Endothelial cell of umbilical vein (primary cell): ENCODE results near the gene BMPER. TPM values are rescaled to one million over a fixed set of nuclear protein-coding genes. Genes with fewer than 3 reads are reported as not detected.

Experiments
- BruUV-seq: library from RNA; stranded (reverse); fragments of 400-500 nt; replicated peaks from 2 replicates; lab custom pipeline; 2021; lab: Mats Ljungman, UMichigan
- CTCF ChIA-PET: fragments of 300-600, 350-600 bp; sonication (Branson Sonifier 250); formaldehyde crosslinking; loops from one replicate; lab custom pipeline; 2021; ENCODE audit warnings: antibody characterized with exemption, inconsistent platforms; lab: Charles Lee
- POLR2A ChIA-PET: fragments of 300-600, 350-600 bp; sonication (Branson Sonifier 250); formaldehyde crosslinking; loops from one replicate; lab custom pipeline; 2021; ENCODE audit warnings: antibody characterized with exemption, inconsistent platforms; lab: Charles Lee
- DNase-seq: peaks from one replicate; pipeline ENCODE4 v3.0.0-alpha.2; 2011; ENCODE audit warnings: low read depth, low spot score
- FAIRE-seq: peaks from 2 replicates; lab custom pipeline; 2011; peaks lifted over from hg19 to GRCh38; lab: Jason Lieb, UNC
- H2AFZ ChIP-seq: 2 replicates; pipeline ENCODE4 v1.6.0; 2012; ENCODE audit warnings: low read depth, low read length, control low read depth, inconsistent platforms
- H3K27ac ChIP-seq: 2 replicates; pipeline ENCODE4 v1.5.1; 2011; ENCODE audit warnings: low read depth, mild to moderate bottlenecking, control low read depth, low read length, moderate library complexity; ENCODE audit not compliant: insufficient read depth
- H3K27me3 ChIP-seq, 2 experiments: 2 replicates each; pipeline versions ENCODE4 v1.6.0 to v1.6.1; 2011; ENCODE audit warnings: low read length in 2 of 2, mixed read lengths in 1 of 2; ENCODE audit not compliant: control insufficient read depth in 2 of 2, insufficient read depth in 2 of 2
- H3K36me3 ChIP-seq, 2 experiments: 2 replicates in 1 of 2; 3 replicates in 1 of 2; pipeline ENCODE4 v1.5.1; 2011; ENCODE audit warnings: low read length in 2 of 2, mild to moderate bottlenecking in 1 of 2, moderate library complexity in 1 of 2; ENCODE audit not compliant: control insufficient read depth in 2 of 2, insufficient read depth in 2 of 2; ENCODE audit errors: extremely low read depth in 1 of 2
- H3K4me1 ChIP-seq: 3 replicates; pipeline ENCODE4 v1.5.1; 2011; ENCODE audit warnings: mild to moderate bottlenecking, low read length; ENCODE audit not compliant: control insufficient read depth, insufficient read depth; ENCODE audit errors: extremely low read depth
- H3K4me2 ChIP-seq: 2 replicates; pipeline ENCODE4 v1.6.1; 2011; ENCODE audit warnings: low read length, control low read depth, mixed read lengths; ENCODE audit not compliant: insufficient read depth
- H3K4me3 ChIP-seq, 3 experiments: fragments of 200-600 bp in 1 of 3; sonication (generic), shearing (Covaris generic) in 1 of 3; replicated peaks in 1 of 3; 2 replicates each; pipeline ENCODE4 v1.5.1; 2011 to 2016; ENCODE audit warnings: control low read depth in 3 of 3, low read length in 3 of 3, mild to moderate bottlenecking in 2 of 3, inconsistent platforms in 1 of 3, low read depth in 1 of 3, moderate library complexity in 1 of 3; ENCODE audit not compliant: insufficient read depth in 1 of 3
- H3K79me2 ChIP-seq: 2 replicates; pipeline ENCODE4 v1.6.0; 2012; ENCODE audit warnings: low read length, inconsistent platforms; ENCODE audit not compliant: control insufficient read depth, insufficient read depth
- H3K9ac ChIP-seq: replicated peaks from 2 replicates; pipeline ENCODE3; 2011; ENCODE audit warnings: low read length, control low read depth; ENCODE audit not compliant: insufficient read depth; ENCODE audit errors: extremely low read depth
- H3K9me1 ChIP-seq: replicated peaks from 3 replicates; pipeline ENCODE4 v1.6.0; 2011; ENCODE audit warnings: mild to moderate bottlenecking, low read length; ENCODE audit not compliant: control insufficient read depth, insufficient read depth; ENCODE audit errors: extremely low read depth
- H3K9me3 ChIP-seq: replicated peaks from 2 replicates; pipeline ENCODE4 v1.5.1; 2012; ENCODE audit warnings: low read length, inconsistent platforms; ENCODE audit not compliant: control insufficient read depth, insufficient read depth
- H4K20me1 ChIP-seq: replicated peaks from 2 replicates; pipeline ENCODE3; 2011; ENCODE audit warnings: mild to moderate bottlenecking, low read length; ENCODE audit not compliant: control insufficient read depth, insufficient read depth; ENCODE audit errors: extremely low read depth
- CTCF ChIP-seq, 2 donors: IDR thresholded peaks; 1 replicate in 1 of 2; 2 replicates in 1 of 2; pipeline ENCODE4 v1.5.1; 2011; ENCODE audit warnings: low read length in 2 of 2, mild to moderate bottlenecking in 2 of 2, moderate library complexity in 2 of 2, control low read depth in 1 of 2, inconsistent platforms in 1 of 2, low read depth in 1 of 2; ENCODE audit not compliant: insufficient read depth in 1 of 2; ENCODE audit errors: extremely low read depth in 1 of 2
- EZH2 ChIP-seq: IDR thresholded peaks from 2 replicates; pipeline ENCODE4 v1.6.1; 2012; ENCODE audit warnings: borderline replicate concordance, low read depth, mild to moderate bottlenecking, moderate library complexity, low read length, inconsistent platforms; ENCODE audit not compliant: severe bottlenecking
- FOS ChIP-seq: IDR thresholded peaks from 2 replicates; pipeline ENCODE4 v1.6.1; 2011; ENCODE audit warnings: mild to moderate bottlenecking, low read length, moderate library complexity, borderline replicate concordance; ENCODE audit not compliant: insufficient read depth
- GATA2 ChIP-seq: IDR thresholded peaks from 2 replicates; pipeline ENCODE4 v1.7.0; 2011; ENCODE audit warnings: low read depth, mild to moderate bottlenecking, moderate library complexity, mixed read lengths, low read length; ENCODE audit not compliant: insufficient read length, insufficient read depth
- JUN ChIP-seq: IDR thresholded peaks from 2 replicates; pipeline ENCODE4 v1.6.1; 2011; ENCODE audit warnings: borderline replicate concordance, low read depth; ENCODE audit not compliant: insufficient read length, insufficient read depth
- MAX ChIP-seq: IDR thresholded peaks from 2 replicates; pipeline ENCODE4 v1.6.1; 2011; ENCODE audit not compliant: insufficient read depth, insufficient read length
- MYC ChIP-seq: IDR thresholded peaks from one replicate; pipeline ENCODE4 v1.6.1; 2011; ENCODE audit warnings: mild to moderate bottlenecking, low read depth, low read length
- POLR2A ChIP-seq: IDR thresholded peaks from 2 replicates; pipeline ENCODE4 v1.6.1; 2012; ENCODE audit warnings: low read depth, mild to moderate bottlenecking, control low read depth, low read length
- POLR2AphosphoS5 ChIP-seq: IDR thresholded peaks from 2 replicates; pipeline ENCODE4 v1.6.1; 2012; ENCODE audit warnings: low read depth, mild to moderate bottlenecking, control low read depth, low read length, moderate library complexity; ENCODE audit not compliant: insufficient read depth
- dilution Hi-C: fragments of 300-500 bp; cut with MboI; formaldehyde crosslinking; loops from one replicate; pipeline ENCODE4 v1.15.0; 2019; ENCODE audit warnings: low sequenced_read_pairs; ENCODE audit not compliant: extremely low pct_ligation_motif_present
- intact Hi-C: fragments of 100-400 bp; cut with micrococcal nuclease; formaldehyde crosslinking; loops from one replicate; pipeline ENCODE4 v1.10.0; 2022
- polyA plus RNA-seq, 4 experiments: library from polyadenylated mRNA; depleted of rRNA in 3 of 4; stranded (reverse) in 3 of 4; unstranded in 1 of 4; fragments of >200 nt; gene quantifications; 2 replicates each; pipeline versions ENCODE4 v1.2.1 to v1.2.3, GENCODE V29; 2011 to 2012; ENCODE audit warnings: missing spikeins in 1 of 4
- total RNA-seq: library from RNA; stranded (reverse); gene quantifications from 2 replicates; pipeline ENCODE4 v1.2.3, GENCODE V29; 2021

The BMPER gene
- total and polyA plus RNA-seq, 2 donors (not counting 3 experiments of a cell fraction or from before 2014, with no cell fraction given), result 0.10 to 0.13 TPM

- Histone ChIP-seq H4K20me1 (no peaks in the 10 kb centered on the region), H3K36me3 (no peaks in the 10 kb centered on the region), H3K9me1 (no peaks in the 10 kb centered on the region), H3K9me3 (no peaks in the 10 kb centered on the region), H3K27ac (no peak overlapping the region), H3K4me1 (no peaks in the 10 kb centered on the region), H3K4me3 (no peak overlapping the region), H3K4me2 (no peak overlapping the region), H3K79me2 (no peaks in the 10 kb centered on the region), H2AFZ (no peak overlapping the region), H3K27me3 (no peaks in the 10 kb centered on the region), H3K9ac (no peak overlapping the region)
- dilution Hi-C loops (no loop called here), intact Hi-C loops (no loop called here)
- no peak for TF ChIP-seq FOS
- TF ChIP-seq GATA2, result no peak
- no peak for TF ChIP-seq MYC
- no peak for TF ChIP-seq JUN
- TF ChIP-seq POLR2AphosphoS5, result no peak
- no peak for TF ChIP-seq EZH2
- no peak for TF ChIP-seq CTCF (IDR thresholded peaks at IDR 0.05; ENCODE audit: extremely low read depth in 1 of 2, insufficient read depth in 1 of 2, low read depth in 1 of 2, low read length in 2 of 2)
- no peak for TF ChIP-seq POLR2A
- TF ChIP-seq MAX, result no peak
- peak; percentile 53 for FAIRE-seq
- CTCF ChIA-PET, result no interaction called here
- BruUV-seq, result no TSS peak
- DNase-seq, result no peak
- POLR2A ChIA-PET, result no interaction called here
Measured at GRCh38 chr7:34026481-34027190, 121.3 kb downstream of the BMPER start.
